Adrenal gland (tissue), 12 donors: Measurements from ENCODE around the gene ZC4H2. TPM values are rescaled to one million over a fixed set of nuclear protein-coding genes. Genes with fewer than 3 reads are reported as not detected.

Experiments
- DNase-seq, 7 donors: peaks; one replicate each; pipeline ENCODE4 v3.0.0-alpha.2; 2019 to 2020
- H3K27ac ChIP-seq, 5 donors: fragments of 200-600 bp; sonication (generic) in 4 of 5; 1 replicate in 3 of 5; 2 replicates in 2 of 5; pipeline versions ENCODE4 v1.5.1 to v1.8.0; 2016 to 2020; ENCODE audit warnings: mild to moderate bottlenecking in 1 of 5
- H3K27me3 ChIP-seq: fragments of 200-600 bp; 2 replicates; pipeline ENCODE4 v1.8.0; 2021
- H3K36me3 ChIP-seq, 2 donors: fragments of 200-600 bp; replicated peaks in 1 of 2; 1 replicate in 1 of 2; 2 replicates in 1 of 2; pipeline versions ENCODE4 v1.5.1 to v1.8.0; 2018 to 2022
- H3K4me1 ChIP-seq, 2 donors: fragments of 200-600 bp; replicated peaks in 1 of 2; 1 replicate in 1 of 2; 2 replicates in 1 of 2; pipeline versions ENCODE4 v1.5.1 to v1.8.0; 2018 to 2021
- H3K4me3 ChIP-seq, 4 donors: fragments of 200-600 bp; sonication (generic) in 3 of 4; one replicate each; pipeline ENCODE4 v1.5.1; 2016 to 2018
- H3K9me3 ChIP-seq, 3 donors: fragments of 200-600 bp; sonication (generic) in 1 of 3; replicated peaks in 1 of 3; 1 replicate in 2 of 3; 2 replicates in 1 of 3; pipeline versions ENCODE4 v1.5.1 to v1.8.0; 2016 to 2021
- CTCF ChIP-seq, 6 experiments: fragments of 450-650 bp in 4 of 6; fragments of 200-600 bp in 2 of 6; sonication (generic) in 1 of 6; IDR thresholded peaks; 1 replicate in 5 of 6; 2 replicates in 1 of 6; pipeline versions ENCODE4 v1.5.1 to v1.8.0; 2016 to 2021; ENCODE audit warnings: antibody characterized with exemption in 6 of 6, mild to moderate bottlenecking in 2 of 6, moderate library complexity in 1 of 6
- POLR2A ChIP-seq, 2 donors: fragments of 450-650 bp; IDR thresholded peaks; one replicate each; pipeline ENCODE4 v1.6.1; 2017; ENCODE audit warnings: antibody characterized with exemption in 2 of 2, mild to moderate bottlenecking in 2 of 2, moderate library complexity in 1 of 2
- WGBS, 4 donors: extraction: QIAGEN DNeasy Blood & Tissue Kit in 2 of 4; methylation state at CpG; one replicate each; pipeline versions ENCODE4 v1.1.5 to v1.1.7; 2013 to 2017; 5-methylcytosine and 5-hydroxymethylcytosine counted together
- intact Hi-C, 2 donors: fragments of 100-400 bp; cut with DNase I; formaldehyde crosslinking; loops; one replicate each; pipeline versions ENCODE4 v1.14.1 to v1.15.0; 2022 to 2023
- polyA plus RNA-seq, 3 donors: library from polyadenylated mRNA; stranded (reverse); fragments of 200-250 nt in 2 of 3; fragments of 350-450 nt in 1 of 3; fragmentation: Illumina TruSeq in 1 of 3; extraction: RNeasy Lipid Tissue Mini Kit (QIAGEN cat#74804) in 1 of 3; gene quantifications; one replicate each; pipeline ENCODE4 v1.2.3, GENCODE V29; 2013 to 2014
- total RNA-seq, 9 donors: library from RNA; depleted of rRNA in 4 of 9; stranded (reverse); fragments of >200 nt in 4 of 9; fragments of 120-200 nt in 1 of 9; fragmentation: NEBNext Ultra II Directional in 1 of 9; extraction: Animal tissue kit (Norgen Biotek cat#: 25700) in 1 of 9; gene quantifications; one replicate each; pipeline versions ENCODE4 v1.1.0 to v1.2.4, GENCODE V29; 2013 to 2023
- donor health status: healthy with polysubstance abuse.
- donor health status: Bipolar disorder and iron deficiency.
- donor health status: DM: yes; HTN: yes; CAD: no.
- donor health status: DM: no; HTN: no; CAD: no.
- donor health status: DM: no; HTN: no; CAD: no.
- donor health status: DM: yes; HTN: yes; CAD: no.

ZC4H2 gene
- total and polyA plus RNA-seq, 12 donors: 6.1 to 18.3 (median 12.7) TPM

- Histone ChIP-seq H3K36me3 (no peaks in the 10 kb centered on the region), H3K9me3 (no peaks in the 10 kb centered on the region), H3K27ac (no peak overlapping the region), H3K4me3 (peak overlapping the region in 1 of 4 donors; percentile 71), H3K27me3 (no peaks in the 10 kb centered on the region), H3K4me1 (peaks cover 0 to 4% of the 10 kb centered on the region in 2 donors)
- intact Hi-C loops: no loop called here
- TF ChIP-seq CTCF (IDR thresholded peaks at IDR 0.05) (no peak), POLR2A (IDR thresholded peaks at IDR 0.05) (no peak)
- WGBS, 4 donors: 54 to 67% (median 59%) methylated on average over 2 of the region's 2 CpGs
- no peak for DNase-seq
Observed at GRCh38 chrX:64977051-64977450, 801 bp upstream of the ZC4H2 start.

GRCh38 chrX:64976673-64977040 lies 407 bp upstream of the ZC4H2 start:
- TF ChIP-seq CTCF (IDR thresholded peaks at IDR 0.05): no peak
- TF ChIP-seq POLR2A (IDR thresholded peaks at IDR 0.05): no peak
- Histone ChIP-seq H3K9me3 (no peaks in the 10 kb centered on the region), H3K36me3 (no peaks in the 10 kb centered on the region), H3K4me1 (peaks cover 0 to 4% of the 10 kb centered on the region in 2 donors), H3K27ac (no peak overlapping the region), H3K4me3 (peak overlapping the region in 1 of 4 donors; percentile 71), H3K27me3 (no peaks in the 10 kb centered on the region)
- intact Hi-C loops: no loop called here
- 4 to 32% (median 13%) methylated on average over 11 of the region's 11 CpGs for WGBS, 4 donors
- DNase-seq: no peak

- WGBS, 4 donors: 0 to 33% (median 10%) methylated on average over 10 to 24 of the region's 24 CpGs
- DNase-seq: peak; percentile 23 to 49 (median 36)
- peaks cover 0 to 4% of the 10 kb centered on the region in 2 donors for H3K4me1 ChIP-seq
- H3K27ac ChIP-seq: no peak overlapping the region
- TF ChIP-seq POLR2A (IDR thresholded peaks at IDR 0.05): no peak
- TF ChIP-seq CTCF (IDR thresholded peaks at IDR 0.05): no peak
- peak overlapping the region in 3 of 4 donors; percentile 25 to 71 (median 38) for H3K4me3 ChIP-seq
- no peaks in the 10 kb centered on the region for H3K36me3 ChIP-seq
- intact Hi-C loops: no loop called here
- H3K27me3 ChIP-seq: no peaks in the 10 kb centered on the region
- no peaks in the 10 kb centered on the region for H3K9me3 ChIP-seq
Observed at GRCh38 chrX:64975491-64975890, 759 bp downstream of the ZC4H2 start.

DNA sequence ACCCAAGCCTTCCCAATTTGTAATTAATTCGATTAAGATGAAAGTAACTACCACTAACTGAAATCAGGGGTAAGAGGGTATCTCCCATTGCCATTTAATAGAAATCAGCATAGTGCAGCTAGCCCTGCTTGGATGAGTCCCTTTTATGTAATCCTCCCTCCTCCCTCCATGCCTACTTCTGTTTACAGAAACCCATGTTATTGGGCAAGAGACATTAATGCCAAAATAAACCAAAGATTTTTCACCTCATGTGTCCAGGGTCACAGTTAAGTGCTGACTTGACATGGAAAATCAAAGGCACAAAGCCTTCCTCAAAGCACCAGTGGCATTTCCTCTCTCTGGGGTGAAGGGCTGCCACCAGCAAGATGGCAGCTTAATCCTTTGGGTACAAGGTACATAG lies 50.8 kb downstream of the ZC4H2 start:
- no peak overlapping the region for H3K27ac ChIP-seq
- H3K4me3 ChIP-seq: no peak overlapping the region
- no peaks in the 10 kb centered on the region for H3K4me1 ChIP-seq
- 56 to 100% (median 75%) methylated on average over 1 of the region's 1 CpG for WGBS, 4 donors
- TF ChIP-seq CTCF (IDR thresholded peaks at IDR 0.05) (no peak), POLR2A (IDR thresholded peaks at IDR 0.05) (no peak)
- no peak for DNase-seq
- no peaks in the 10 kb centered on the region for H3K27me3 ChIP-seq
- H3K36me3 ChIP-seq: no peaks in the 10 kb centered on the region
- intact Hi-C loops: no loop called here
- no peaks in the 10 kb centered on the region for H3K9me3 ChIP-seq
